GM21360 (cell line): ENCODE results near the gene KCNMA1.

Experiments used
- ATAC-seq: cut with Tn5 transposase; IDR thresholded peaks from one replicate; pipeline ENCODE4 v1.9.1; 2021; ENCODE audit warnings: mild to moderate bottlenecking, moderate library complexity; ENCODE audit not compliant: unreplicated experiment

The KCNMA1 gene

DNA sequence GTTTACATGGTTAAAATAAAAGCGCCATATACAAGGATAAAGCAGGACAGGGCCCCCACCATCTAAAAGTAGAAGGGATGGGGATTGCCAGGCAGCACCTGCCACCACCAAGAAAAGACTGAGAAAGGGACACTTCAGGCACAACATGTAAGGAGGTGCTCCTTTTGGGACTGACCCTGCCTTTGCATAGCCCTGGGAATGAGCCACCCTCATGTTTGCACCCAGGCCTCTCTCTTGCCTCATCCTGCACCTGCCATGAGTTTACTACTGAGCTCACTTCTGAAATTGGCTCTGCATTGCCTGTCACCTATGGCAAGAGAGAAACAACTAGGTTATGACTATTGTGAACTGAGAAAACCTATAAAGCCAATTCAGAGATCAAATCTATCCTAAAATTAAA is 489.7 kb downstream of the KCNMA1 start:
- ATAC-seq, result no peak

DNA sequence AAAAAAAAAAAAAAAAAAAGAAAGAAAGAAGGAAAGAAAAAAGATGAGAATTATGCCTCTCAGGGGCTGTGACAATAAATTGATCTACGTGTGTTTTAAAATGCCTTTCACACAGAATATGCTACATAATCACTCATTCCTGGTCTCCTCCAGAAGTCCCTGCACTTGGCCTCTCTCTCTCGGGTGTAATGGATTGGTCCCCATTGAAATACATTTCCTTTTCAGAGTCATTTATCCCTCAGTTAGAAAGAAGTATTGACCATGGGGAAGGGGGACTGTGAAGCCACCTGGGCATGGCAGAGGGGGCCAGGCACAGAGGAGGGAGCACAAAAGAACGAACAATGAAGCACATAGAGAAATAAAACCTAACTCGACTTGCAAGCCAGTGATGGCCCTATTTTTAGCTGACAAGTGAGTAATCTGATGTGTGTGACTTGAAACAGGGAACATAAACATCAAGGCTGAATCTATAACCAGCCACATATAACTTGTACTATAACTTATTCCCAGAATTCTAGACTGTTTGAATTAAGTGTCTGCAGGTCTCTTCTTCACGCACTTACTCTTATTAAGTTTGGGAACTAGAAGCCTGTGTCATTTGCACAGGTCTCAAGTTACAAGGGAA is 490.8 kb downstream of the KCNMA1 start:
- no peak for ATAC-seq

DNA sequence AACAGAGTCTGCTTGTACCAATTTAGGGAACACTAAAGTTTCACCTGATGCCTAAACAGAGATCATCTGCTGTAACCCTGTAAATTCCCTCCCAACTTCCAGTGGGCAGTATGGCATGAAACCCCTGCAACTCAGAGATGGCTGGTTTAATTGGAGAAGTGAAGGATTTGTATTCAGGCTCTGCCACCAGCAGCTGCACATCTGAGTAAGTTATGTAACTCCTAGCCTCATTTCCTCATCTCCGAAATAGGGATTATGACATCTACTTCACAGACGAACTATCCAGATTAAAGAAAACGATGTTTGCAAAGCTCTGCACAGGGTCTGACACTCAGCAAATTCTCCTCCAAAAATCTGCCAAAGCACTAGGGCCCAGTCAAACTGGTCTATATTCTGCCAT is 493.0 kb downstream of the KCNMA1 start:
- no peak for ATAC-seq

DNA sequence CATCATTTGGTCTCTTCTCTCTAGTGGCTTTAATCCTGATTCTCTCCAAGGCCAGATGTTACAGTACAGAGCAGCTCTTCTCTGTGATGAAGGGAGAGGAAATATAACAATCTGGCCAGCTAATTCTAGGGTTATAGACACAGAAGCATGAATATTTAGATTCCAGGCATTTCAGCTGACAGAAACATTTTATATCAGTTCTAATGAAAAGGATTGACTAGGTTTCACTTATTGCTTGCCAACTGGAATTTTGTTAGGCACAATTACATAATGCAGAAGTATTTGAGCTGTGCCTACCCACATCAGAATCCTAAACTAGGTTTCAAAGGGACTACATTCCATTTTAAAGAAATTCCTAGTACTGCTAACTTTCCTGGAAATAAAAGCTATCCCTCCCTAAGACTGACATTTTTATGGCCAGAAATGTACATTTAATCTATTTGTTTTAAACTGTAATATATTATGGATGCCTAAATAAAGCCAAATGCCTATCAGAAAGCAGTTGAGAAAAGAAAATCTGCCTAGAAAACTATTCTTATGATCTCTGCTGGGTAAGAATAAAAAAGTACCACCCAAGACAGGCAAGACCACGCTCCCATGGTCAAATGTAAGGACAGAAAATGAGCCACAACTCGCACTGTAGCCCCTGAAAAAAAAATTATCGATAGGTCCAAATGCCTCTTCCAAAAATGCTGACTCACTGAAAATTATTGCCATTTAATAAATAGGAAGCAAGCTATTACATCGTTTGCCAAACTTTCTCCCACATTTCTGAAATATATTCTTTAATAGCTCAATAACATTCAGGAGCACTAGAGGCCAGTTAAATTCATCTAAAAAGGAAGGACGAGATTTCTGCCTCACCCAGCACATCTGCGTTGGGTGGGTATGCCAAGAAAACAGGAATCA is 498.1 kb downstream of the KCNMA1 start:
- no peak for ATAC-seq

DNA sequence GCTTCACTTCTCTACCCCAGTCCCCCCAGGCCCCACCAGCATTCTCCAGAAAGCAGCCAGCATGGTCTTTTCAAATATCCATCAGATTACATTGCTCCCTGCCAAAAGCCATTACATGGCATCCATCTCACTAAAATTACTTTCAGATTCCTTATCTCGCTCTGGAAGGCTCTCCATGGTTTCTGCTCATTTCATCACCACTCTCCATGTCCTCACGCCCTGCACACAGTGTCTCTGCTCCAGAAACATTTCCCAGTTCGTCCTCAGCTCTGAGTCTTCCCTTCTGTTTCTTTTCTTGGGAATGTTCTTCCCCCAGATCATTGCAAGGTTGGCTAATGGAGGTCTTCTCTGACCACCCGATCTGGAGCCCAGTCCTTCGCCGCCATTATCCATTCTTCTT is 499.1 kb downstream of the KCNMA1 start:
- no peak for ATAC-seq

DNA sequence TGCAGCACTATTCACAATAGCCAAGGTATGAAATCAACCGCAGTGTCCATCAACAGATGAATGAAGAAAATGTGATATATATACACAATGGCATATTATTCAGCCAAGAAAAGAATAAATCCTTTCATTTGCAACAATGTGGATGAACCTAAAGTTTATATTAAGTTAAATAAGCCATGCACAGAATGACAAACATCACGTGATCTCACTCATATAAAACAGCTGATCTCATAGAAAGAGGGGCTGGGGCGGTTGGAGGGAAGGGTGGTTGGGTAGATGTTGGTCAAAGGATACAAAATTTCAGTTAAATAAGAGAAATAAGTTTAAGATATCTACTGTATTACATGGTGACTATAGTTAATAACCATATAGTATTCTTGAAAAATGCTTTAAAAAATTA is 502.1 kb downstream of the KCNMA1 start:
- ATAC-seq, result no peak

DNA sequence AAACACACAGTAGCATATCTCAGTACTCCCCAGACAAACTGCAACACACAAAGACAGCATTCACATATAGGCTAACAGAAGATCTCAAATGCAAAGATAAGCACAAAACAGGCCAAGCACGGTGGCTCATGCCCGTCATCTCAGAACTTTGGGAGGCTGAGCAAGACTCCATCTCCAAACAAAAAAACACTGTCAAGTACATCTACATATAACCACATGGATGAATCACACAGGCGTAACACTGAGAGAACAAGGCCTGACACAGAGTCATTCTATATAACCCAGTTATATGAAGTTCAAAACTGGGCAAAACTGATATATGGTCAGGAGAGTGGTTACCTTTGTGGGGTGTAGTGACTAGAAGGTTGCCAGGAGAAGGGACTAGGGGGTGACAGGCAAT is 506.4 kb downstream of the KCNMA1 start:
- ATAC-seq, result no peak

DNA sequence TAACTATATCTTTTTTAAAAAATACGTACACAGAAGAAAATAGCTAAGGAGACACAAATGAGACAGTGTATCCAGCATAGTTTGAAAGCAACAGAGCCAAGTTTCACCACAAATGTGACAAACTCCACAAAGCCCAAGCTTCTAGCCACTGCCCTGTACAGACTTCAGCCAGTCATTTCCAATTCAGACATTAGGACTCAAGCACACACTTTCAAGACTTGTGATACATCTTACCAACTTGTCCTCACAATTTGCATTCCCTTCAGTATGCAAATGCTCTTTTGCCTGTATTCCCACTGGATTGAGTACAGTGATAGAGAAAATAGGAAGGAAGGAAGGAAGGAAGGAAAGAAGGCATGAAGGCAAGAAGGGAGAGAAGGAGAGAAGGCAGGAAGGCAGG is 510.4 kb downstream of the KCNMA1 start:
- ATAC-seq, result no peak

DNA sequence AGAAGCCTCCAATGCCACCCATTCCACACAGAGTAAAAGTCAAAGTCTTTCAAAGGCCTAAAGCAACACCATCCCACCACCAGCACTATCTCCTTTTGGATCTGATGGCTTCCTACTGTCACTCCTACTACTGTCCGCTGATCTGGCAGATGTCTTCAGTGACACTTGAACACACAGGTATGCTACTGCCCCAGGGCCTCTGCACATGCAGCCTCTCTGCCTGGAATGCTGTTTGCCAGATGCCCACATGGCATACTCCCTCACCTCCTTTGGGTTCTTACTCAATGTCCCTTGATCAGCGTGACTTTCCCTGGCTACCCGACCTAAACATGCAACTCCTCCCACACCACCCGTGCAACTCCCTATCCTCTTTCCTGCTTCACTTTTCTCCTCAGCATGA is 512.4 kb downstream of the KCNMA1 start:
- no peak for ATAC-seq

DNA sequence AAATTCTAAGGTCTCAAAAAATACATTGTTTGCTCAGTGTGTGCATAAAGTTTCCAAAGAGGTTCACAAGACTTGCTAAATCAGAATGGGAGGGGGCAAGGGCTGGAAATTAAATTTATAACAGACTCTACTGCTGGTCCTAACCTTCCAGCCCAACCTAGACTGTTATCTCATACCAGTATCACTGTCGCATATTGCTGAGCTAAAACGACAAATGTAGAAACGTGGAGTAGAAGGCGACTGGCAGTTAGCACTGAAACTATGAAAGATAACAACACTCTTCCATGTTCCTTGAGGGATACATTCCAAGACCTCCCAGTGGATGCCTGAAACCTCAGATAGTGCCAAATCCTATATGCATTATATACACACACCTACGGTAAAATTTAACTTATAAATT is 514.3 kb downstream of the KCNMA1 start:
- ATAC-seq, result no peak

DNA sequence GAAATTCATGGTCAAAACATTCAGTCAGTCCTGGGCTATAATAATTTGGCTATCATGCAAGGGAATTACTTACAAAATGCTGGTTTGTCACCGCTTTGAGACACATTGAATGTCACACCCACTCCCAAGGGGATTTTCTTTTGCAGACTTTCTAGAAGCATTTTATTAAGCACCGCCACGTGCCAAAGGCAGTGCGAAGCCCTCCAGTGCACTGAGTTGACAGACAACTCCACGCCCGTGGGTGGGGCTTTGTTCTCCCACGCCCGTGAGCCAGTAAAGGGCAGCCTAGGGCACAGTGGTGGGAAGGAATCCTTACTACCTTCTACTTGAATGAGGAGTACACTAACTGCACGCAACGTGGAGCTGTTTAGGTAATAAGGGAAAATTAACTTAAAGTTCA is 515.8 kb downstream of the KCNMA1 start:
- no peak for ATAC-seq

DNA sequence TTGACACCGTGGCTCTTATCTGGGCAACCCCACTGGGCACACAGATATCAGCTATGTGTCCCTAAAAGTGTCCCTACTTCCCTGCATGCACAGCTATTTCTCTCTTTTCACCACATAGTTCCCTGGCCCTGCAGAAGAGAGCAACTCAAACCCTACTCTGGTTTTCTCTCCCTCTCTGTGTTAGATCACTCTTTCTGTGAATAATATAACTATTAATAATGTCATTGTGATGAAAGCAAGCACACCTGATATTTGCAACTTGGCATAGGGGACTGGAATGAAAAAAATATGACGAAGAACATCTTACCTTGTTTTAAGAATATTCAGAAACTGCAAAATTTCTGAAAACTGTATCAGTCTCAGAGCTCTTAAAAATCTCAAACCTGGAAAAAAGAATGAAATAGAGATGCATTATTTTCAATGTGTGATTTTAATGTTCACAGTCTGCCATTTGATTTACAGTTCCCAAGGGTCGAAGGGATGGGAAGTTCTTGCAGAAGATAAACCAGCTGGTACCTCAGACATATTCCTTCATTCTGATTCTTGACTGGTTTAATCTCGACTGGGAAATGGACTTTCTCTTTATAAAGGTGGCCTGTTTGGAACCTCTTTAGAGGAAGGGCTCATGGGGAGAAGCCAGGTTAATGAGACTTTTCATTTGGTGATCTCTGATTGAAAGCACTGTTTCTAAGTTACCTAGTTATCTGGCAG is 516.8 kb downstream of the KCNMA1 start:
- no peak for ATAC-seq

DNA sequence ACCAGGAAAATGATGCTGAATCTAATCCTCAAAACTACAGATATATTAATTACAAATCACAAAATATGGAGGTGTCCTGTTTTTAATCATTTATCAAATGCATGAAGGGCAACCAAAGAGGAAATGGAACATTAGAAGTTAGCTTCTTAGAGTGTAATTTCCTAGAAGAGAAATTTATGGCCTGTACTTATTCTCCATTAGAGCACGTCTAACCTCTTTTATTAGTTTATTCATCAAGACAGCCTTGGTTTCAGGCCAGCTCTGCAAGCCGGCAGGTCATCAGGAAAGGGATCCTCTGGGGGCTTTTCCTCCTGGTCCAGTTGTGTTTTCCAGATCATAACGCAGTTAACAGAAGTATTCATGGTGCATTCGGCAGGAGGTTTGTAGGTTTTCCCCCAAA is 517.6 kb downstream of the KCNMA1 start:
- ATAC-seq, result no peak

DNA sequence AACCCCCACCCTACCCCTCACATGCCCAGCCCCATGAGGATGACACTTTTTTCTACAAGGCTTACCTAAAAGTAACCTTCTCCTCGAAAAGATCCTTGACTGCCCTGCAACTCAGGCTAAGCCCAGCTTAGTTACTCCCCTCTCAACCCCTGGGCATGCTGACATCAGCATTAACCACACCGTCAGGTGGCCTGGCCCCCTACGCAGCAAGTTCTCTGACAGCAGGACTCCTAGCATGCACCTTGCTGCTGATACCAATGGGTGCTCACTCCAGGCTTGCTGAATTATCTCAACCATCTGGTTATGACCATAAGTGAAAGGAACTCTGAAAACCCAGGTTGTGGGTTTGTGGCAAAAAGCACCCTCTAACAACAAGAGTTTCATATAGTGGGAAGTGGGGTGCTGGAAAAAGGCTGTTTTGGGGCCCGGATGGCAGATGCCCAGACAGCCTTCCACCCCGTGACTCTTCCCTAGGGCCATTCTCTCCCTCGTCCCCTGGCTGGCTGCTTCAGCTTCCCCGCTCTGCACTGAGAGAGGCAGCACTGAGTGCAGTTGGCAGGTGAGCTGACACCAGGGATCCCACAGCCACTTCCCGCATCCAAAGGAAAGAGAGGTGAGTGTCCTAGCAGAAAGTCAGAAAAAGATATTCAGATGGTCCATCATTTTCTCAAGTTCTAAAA is 518.9 kb downstream of the KCNMA1 start:
- no peak for ATAC-seq

DNA sequence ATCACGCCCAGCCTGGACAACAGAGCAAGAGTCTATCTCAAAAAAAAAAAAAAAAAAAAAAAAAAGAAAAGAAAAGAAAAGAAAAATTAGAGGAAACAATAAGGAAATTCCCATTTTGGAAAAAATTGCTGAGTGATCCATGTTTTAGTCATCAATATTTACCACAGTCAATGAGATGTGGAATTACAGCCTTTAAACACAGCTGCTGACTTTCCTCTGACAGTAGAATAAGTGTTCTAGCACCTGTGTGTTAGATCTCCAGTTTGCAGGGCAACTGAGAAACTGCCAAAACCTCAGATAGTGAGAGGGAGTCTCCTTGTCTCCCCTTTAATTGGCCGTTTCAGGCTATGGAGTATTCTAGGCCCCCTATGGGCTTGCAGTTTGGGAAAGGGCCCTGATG is 520.1 kb downstream of the KCNMA1 start:
- no peak for ATAC-seq

DNA sequence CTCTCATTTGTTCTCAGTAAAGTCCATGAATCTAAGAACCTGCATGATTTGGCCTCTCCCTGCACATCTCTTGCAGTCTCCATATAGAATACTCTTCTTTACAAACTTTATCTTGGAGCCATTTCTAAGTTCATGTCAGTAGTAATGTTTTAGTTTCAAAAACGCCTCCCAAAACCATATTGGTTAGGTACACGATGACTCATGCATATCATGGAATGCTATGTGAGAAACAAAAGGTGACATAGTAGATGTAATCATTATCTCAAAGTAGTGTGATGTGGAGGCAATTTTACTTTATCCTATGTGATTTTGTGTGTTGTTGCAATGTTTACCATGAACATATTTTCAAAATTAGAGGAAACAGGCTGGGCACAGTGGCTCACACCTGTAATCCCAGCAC is 520.7 kb downstream of the KCNMA1 start:
- no peak for ATAC-seq

DNA sequence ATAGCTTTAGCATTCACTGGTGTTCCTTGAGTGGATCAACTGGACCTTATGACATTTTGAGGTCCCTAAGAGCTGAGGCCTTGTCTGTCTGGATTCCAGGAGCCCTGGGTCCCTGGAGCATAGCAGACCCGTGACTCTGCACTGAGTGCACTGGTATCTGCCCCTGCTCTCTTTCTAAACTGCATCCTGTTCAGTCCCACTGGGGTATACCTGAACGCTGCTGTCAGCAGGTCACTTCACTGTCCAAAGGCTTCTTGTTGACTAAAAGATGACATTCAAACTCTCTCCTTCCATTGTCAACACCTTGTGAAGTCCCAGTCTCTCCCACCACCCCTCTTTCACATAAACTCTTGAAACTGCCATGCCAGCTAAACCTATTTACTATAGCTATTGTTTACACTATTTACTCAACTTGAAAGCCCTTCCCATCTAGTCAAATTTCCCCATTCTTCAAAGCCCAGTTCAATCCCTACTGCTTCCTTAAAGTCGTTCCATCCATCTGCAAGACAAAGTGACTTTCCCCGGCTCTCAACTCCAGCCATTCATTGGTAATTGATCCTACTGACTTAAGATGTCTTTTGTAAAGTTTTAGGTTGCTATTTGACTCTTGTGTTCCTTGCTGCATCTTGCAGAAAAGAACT is 523.3 kb downstream of the KCNMA1 start:
- no peak for ATAC-seq

DNA sequence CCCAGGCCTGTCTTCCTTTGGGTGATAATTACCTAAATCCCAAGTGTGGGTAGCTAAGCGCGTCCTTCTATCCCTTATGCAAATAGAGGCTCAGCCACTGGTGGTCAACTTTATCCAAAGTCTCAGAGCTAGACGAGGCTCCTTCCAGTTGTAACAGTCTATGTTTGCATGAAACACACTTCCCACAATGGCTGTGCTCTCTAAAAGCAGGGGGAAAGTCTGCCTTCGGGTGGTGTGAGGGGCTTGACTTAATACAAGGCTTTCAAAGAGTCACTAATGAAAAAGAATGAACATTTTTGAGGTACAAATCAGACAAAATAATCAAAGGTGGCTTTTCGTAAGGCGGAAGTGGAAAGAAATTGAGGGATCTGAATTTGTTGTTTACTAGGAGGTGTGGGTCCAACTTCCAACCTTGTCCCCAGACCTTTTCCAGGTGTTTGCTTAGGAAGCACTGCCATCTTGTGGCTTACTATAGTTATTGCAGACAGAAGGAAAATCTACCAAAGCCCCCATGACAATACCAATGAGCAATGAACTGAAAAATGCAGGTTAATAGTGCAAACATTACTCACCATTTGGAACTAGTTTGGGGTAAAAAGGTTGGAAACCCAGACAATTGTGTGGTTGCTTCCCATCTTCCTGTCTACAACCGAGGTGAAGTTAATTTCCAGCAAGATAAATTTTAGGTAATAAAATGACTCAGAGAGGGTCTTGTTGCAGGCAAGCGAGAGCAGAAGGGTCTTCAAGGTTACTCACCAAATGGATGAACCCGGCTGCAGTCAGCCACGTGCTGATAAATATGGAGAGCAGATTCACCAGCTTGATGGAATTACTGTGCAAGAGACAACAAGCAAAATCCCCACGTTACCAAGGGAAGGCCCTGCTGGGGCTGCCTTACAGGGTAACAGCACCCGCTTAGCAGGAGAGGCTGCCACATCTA is 525.7 kb downstream of the KCNMA1 start:
- ATAC-seq, result no peak

DNA sequence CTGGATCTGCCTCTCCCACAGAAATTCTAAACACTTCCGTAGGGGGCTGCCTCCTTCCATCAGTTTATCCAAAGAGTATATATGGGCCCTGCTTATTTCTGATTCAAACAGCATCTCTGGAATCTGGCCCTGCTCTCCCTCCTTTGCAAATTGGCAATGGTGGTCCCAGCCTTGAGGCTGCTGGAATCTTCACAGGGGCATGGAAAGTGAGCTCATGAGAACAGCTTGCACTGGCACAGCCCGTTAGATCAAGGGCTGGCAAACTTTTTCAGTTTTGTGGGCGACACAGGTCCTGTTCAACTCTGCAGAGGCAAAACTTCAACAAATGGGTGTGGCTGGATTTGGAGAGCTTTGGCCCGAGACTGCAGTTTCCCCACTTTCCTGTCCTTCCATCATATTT is 526.9 kb downstream of the KCNMA1 start:
- ATAC-seq, result no peak
